Measurements from ENCODE around the gene VPS13D.

- TF ChIP-seq, protein P1, sequence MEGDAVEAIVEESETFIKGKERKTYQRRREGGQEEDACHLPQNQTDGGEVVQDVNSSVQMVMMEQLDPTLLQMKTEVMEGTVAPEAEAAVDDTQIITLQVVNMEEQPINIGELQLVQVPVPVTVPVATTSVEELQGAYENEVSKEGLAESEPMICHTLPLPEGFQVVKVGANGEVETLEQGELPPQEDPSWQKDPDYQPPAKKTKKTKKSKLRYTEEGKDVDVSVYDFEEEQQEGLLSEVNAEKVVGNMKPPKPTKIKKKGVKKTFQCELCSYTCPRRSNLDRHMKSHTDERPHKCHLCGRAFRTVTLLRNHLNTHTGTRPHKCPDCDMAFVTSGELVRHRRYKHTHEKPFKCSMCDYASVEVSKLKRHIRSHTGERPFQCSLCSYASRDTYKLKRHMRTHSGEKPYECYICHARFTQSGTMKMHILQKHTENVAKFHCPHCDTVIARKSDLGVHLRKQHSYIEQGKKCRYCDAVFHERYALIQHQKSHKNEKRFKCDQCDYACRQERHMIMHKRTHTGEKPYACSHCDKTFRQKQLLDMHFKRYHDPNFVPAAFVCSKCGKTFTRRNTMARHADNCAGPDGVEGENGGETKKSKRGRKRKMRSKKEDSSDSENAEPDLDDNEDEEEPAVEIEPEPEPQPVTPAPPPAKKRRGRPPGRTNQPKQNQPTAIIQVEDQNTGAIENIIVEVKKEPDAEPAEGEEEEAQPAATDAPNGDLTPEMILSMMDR (IDR thresholded peaks at IDR 0.05; ENCODE audit: borderline replicate concordance, extremely low read depth, low read length, poor library complexity, severe bottlenecking): no peak
- no peak for TF ChIP-seq EZH2 (IDR thresholded peaks at IDR 0.05; ENCODE audit: borderline replicate concordance, low read depth, low read length, severe bottlenecking)
Measured at GRCh38 chr1:12495725-12496124, 265.9 kb downstream of the VPS13D start.
